PC-9 (cell line): ENCODE results near the gene AADACL4. TPM values are rescaled to one million over a fixed set of nuclear protein-coding genes. Genes with fewer than 3 reads are reported as not detected.

Experiments
- BruUV-seq: library from RNA; stranded (reverse); fragments of 400-500 nt; replicated peaks from 2 replicates; lab custom pipeline; 2021; lab: Mats Ljungman, UMichigan
- CTCF ChIA-PET: fragments of 300-600 bp; sonication (Branson Sonifier 250); formaldehyde crosslinking; loops from one replicate; lab custom pipeline; 2022; ENCODE audit warnings: antibody characterized with exemption; lab: Charles Lee
- POLR2A ChIA-PET: fragments of 300-600 bp; sonication (Branson Sonifier 250); formaldehyde crosslinking; loops from one replicate; lab custom pipeline; 2022; ENCODE audit warnings: antibody characterized with exemption; ENCODE audit not compliant: unreplicated experiment; lab: Charles Lee
- DNase-seq, 2 experiments: peaks; one replicate each; pipeline versions ENCODE4 v3.0.0 to v3.0.0-alpha.2; 2015 to 2022; ENCODE audit warnings: mixed read lengths in 1 of 2
- H2AFZ ChIP-seq: fragments of 200-600 bp; sonication (generic); 2 replicates; pipeline ENCODE4 v1.8.1; 2017; ENCODE audit warnings: antibody characterized with exemption
- H3F3A ChIP-seq: fragments of 200-600 bp; sonication (generic); 2 replicates; pipeline ENCODE4 v1.8.1; 2017; ENCODE audit warnings: antibody characterized with exemption, mild to moderate bottlenecking, low read depth; ENCODE audit not compliant: insufficient read depth
- H3K27ac ChIP-seq: fragments of 200-600 bp; sonication (generic); 2 replicates; pipeline ENCODE4 v1.6.1; 2016; ENCODE audit warnings: mixed run types
- H3K27me3 ChIP-seq: fragments of 200-600 bp; sonication (generic); 2 replicates; pipeline ENCODE4 v1.6.1; 2016; ENCODE audit warnings: low read depth, mixed run types; ENCODE audit not compliant: insufficient read depth
- H3K36me3 ChIP-seq: fragments of 200-600 bp; sonication (generic); 2 replicates; pipeline ENCODE4 v1.6.1; 2016; ENCODE audit warnings: low read depth, mixed run types
- H3K4me1 ChIP-seq: fragments of 200-600 bp; sonication (generic); replicated peaks from 2 replicates; pipeline ENCODE4 v1.6.1; 2016; ENCODE audit warnings: mixed run types; ENCODE audit not compliant: insufficient read depth
- H3K4me2 ChIP-seq: fragments of 200-600 bp; sonication (generic); 2 replicates; pipeline ENCODE4 v1.6.1; 2017; ENCODE audit warnings: mixed run types
- H3K4me3 ChIP-seq: fragments of 200-600 bp; sonication (generic); 2 replicates; pipeline ENCODE4 v1.6.1; 2016; ENCODE audit warnings: mixed run types
- H3K79me2 ChIP-seq: fragments of 200-600 bp; sonication (generic); 2 replicates; pipeline ENCODE4 v1.6.1; 2017; ENCODE audit warnings: low read depth, mixed run types
- H3K9me2 ChIP-seq: fragments of 200-600 bp; sonication (generic); 2 replicates; pipeline ENCODE4 v1.8.1; 2017; ENCODE audit warnings: mild to moderate bottlenecking; ENCODE audit not compliant: insufficient read depth
- H3K9me3 ChIP-seq: fragments of 200-600 bp; sonication (generic); 2 replicates; pipeline ENCODE4 v1.8.1; 2016; ENCODE audit warnings: low read depth; ENCODE audit not compliant: insufficient read depth
- H4K20me1 ChIP-seq: fragments of 200-600 bp; sonication (generic); 2 replicates; pipeline ENCODE4 v1.8.1; 2017; ENCODE audit not compliant: insufficient read depth
- CTCF ChIP-seq: fragments of 200-600 bp; sonication (generic); conservative IDR thresholded peaks from 2 replicates; pipeline ENCODE4 v1.6.1; 2017; ENCODE audit warnings: mixed run types, antibody characterized with exemption, mild to moderate bottlenecking, moderate library complexity
- EZH2 ChIP-seq: fragments of 200-600 bp; sonication (generic); IDR thresholded peaks from 2 replicates; pipeline ENCODE4 v1.8.0; 2017; ENCODE audit warnings: antibody characterized with exemption, low read depth
- intact Hi-C: fragments of 100-400 bp; cut with micrococcal nuclease; formaldehyde crosslinking; loops from one replicate; pipeline ENCODE4 v1.10.0; 2022; ENCODE audit not compliant: unreplicated experiment
- total RNA-seq: library from RNA; stranded (reverse); gene quantifications from 2 replicates; pipeline ENCODE4 v1.2.3, GENCODE V29; 2021

The AADACL4 gene
- total RNA-seq, 1 experiment from 2014 or later, result not detected

GRCh38 chr1:12665511-12665910 is 21.6 kb downstream of the AADACL4 start:
- Histone ChIP-seq H3K4me2 (no peak overlapping the region), H3K9me2 (no peaks in the 10 kb centered on the region), H3F3A (no peaks in the 10 kb centered on the region), H3K4me1 (no peaks in the 10 kb centered on the region), H3K9me3 (no peaks in the 10 kb centered on the region), H4K20me1 (no peaks in the 10 kb centered on the region), H2AFZ (no peak overlapping the region), H3K36me3 (no peaks in the 10 kb centered on the region), H3K4me3 (no peak overlapping the region), H3K27ac (no peak overlapping the region), H3K79me2 (no peaks in the 10 kb centered on the region), H3K27me3 (0 out of 2 replicates have a peak, but pooled peaks cover 3% of the 10 kb centered on the region)
- BruUV-seq, result no TSS peak
- CTCF ChIA-PET, result no interaction called here
- no peak for DNase-seq
- no peak for TF ChIP-seq EZH2
- intact Hi-C loops, result no loop called here
- POLR2A ChIA-PET, result interaction anchor here (0.5 kb wide), 1 partner anchor 116 kb away, joined by 4 read pairs; no protein-coding TSS in a partner anchor

- intact Hi-C loops, result no loop called here
- TF ChIP-seq EZH2 (no peak), CTCF (no peak)
- Histone ChIP-seq H2AFZ (no peak overlapping the region), H3K4me2 (no peak overlapping the region), H3K4me3 (no peak overlapping the region), H3F3A (no peaks in the 10 kb centered on the region), H3K27me3 (0 out of 2 replicates have a peak, but pooled peaks cover 3% of the 10 kb centered on the region), H3K36me3 (no peaks in the 10 kb centered on the region), H4K20me1 (no peaks in the 10 kb centered on the region), H3K79me2 (no peaks in the 10 kb centered on the region), H3K9me3 (no peaks in the 10 kb centered on the region), H3K4me1 (no peaks in the 10 kb centered on the region), H3K27ac (no peak overlapping the region), H3K9me2 (no peaks in the 10 kb centered on the region)
- POLR2A ChIA-PET, result no interaction called here
- DNase-seq, result no peak
- BruUV-seq, result no TSS peak
- CTCF ChIA-PET, result no interaction called here
Observed at GRCh38 chr1:12666141-12666735, 22.4 kb downstream of the AADACL4 start.

- Histone ChIP-seq H3K4me1 (no peaks in the 10 kb centered on the region), H3K79me2 (no peaks in the 10 kb centered on the region), H3K27ac (no peak overlapping the region), H3K27me3 (peaks cover 3% of the 10 kb centered on the region; the same call in 1 of the 2 replicates), H4K20me1 (no peaks in the 10 kb centered on the region), H3K9me2 (no peaks in the 10 kb centered on the region), H3K4me2 (no peak overlapping the region), H3K9me3 (no peaks in the 10 kb centered on the region), H3K4me3 (no peak overlapping the region), H3F3A (no peaks in the 10 kb centered on the region), H3K36me3 (no peaks in the 10 kb centered on the region), H2AFZ (no peak overlapping the region)
- intact Hi-C loops, result no loop called here
- DNase-seq, result no peak
- CTCF ChIA-PET, result no interaction called here
- POLR2A ChIA-PET, result no interaction called here
- TF ChIP-seq CTCF (no peak), EZH2 (no peak)
- BruUV-seq, result no TSS peak
Observed at GRCh38 chr1:12669529-12670068, 25.7 kb downstream of the AADACL4 start.
